ENCODE measurements around the gene ELOVL2. TPM values are rescaled to one million over a fixed set of nuclear protein-coding genes. Genes with fewer than 3 reads are reported as not detected.
"Not testable (repeated sequence)": the region's sequence is repeated elsewhere in the genome, so short reads cannot be mapped to it uniquely, and the experiment has no call there.

The ELOVL2 gene
- total and polyA plus RNA-seq, 2 experiments from 2014 or later: 13.6 to 20.8 TPM

GRCh38 chr6:11006061-11006460 lies 38.0 kb downstream of the ELOVL2 start:
- H3K4me2 ChIP-seq: no peak overlapping the region

GRCh38 chr6:11003297-11003696 lies 40.8 kb downstream of the ELOVL2 start:
- H3K4me2 ChIP-seq; H3K27me3 ChIP-seq; H3K79me2 ChIP-seq; H4K20me1 ChIP-seq (ENCODE audit: insufficient read depth, poor library complexity, severe bottlenecking); H3K4me3 ChIP-seq; H3K9me2 ChIP-seq (replicated peaks; ENCODE audit: insufficient read depth); H3K36me3 ChIP-seq (replicated peaks; ENCODE audit: insufficient read depth, low read depth); H2AFZ ChIP-seq; H3K9me3 ChIP-seq (ENCODE audit: low read depth); DNase-seq (ENCODE audit: low spot score); H3K27ac ChIP-seq: not testable (repeated sequence)
- 95% methylated on average over 5 of the region's 5 CpGs for WGBS (ENCODE audit: low lambda C conversion rate, missing lambda C conversion rate)
- peaks cover 28% of the 10 kb centered on the region for H3K4me1 ChIP-seq (ENCODE audit: insufficient read depth)

More at GRCh38 chr6:11006061-11006460, 38.0 kb downstream of the ELOVL2 start:
- no peaks in the 10 kb centered on the region for H3K36me3 ChIP-seq (replicated peaks; ENCODE audit: insufficient read depth, low read depth)
- H2AFZ ChIP-seq: no peak overlapping the region
- H4K20me1 ChIP-seq (ENCODE audit: insufficient read depth, poor library complexity, severe bottlenecking): no peaks in the 10 kb centered on the region
- peak overlapping the region; percentile 75 for H3K27ac ChIP-seq
- no peaks in the 10 kb centered on the region for H3K9me2 ChIP-seq (replicated peaks; ENCODE audit: insufficient read depth)
- H3K4me1 ChIP-seq (ENCODE audit: insufficient read depth): peaks cover 46% of the 10 kb centered on the region
- no peaks in the 10 kb centered on the region for H3K9me3 ChIP-seq (ENCODE audit: low read depth)
- DNase-seq (ENCODE audit: low spot score): no peak
- no peak overlapping the region for H3K4me3 ChIP-seq
- H3K79me2 ChIP-seq: no peaks in the 10 kb centered on the region
- 55% methylated on average over 4 of the region's 4 CpGs for WGBS (ENCODE audit: low lambda C conversion rate, missing lambda C conversion rate)
- no peak for TF ChIP-seq EZH2phosphoT487 (IDR thresholded peaks at IDR 0.05; ENCODE audit: low read depth, severe bottlenecking, unreplicated experiment)
- TF ChIP-seq EZH2 (IDR thresholded peaks at IDR 0.05; ENCODE audit: borderline replicate concordance): no peak
- TF ChIP-seq CTCF (IDR thresholded peaks at IDR 0.05; ENCODE audit: poor library complexity): no peak
- no peaks in the 10 kb centered on the region for H3K27me3 ChIP-seq

DNA sequence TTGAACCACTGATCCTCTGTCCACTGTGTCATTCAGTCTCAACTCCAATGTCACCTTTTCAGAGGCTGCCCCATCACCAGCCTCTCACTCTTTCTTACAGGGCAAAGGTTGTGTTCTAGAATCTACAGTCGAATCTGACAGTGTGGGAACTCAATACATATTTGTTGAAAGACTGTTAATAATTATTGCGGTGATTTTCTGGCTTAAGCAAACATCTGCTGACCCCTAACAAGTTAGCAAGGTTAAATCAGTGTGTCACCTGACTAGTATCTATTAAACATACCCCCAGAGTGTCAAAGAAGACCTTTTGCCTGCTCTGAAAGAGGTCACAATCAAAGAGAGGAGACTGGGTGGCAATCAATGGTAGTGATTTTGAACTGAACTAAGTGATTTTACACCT lies 41.9 kb downstream of the ELOVL2 start:
- Histone ChIP-seq H3K27me3 (no peaks in the 10 kb centered on the region), H3K4me1 (ENCODE audit: insufficient read depth) (peaks cover 20% of the 10 kb centered on the region), H3K9me3 (ENCODE audit: low read depth) (no peaks in the 10 kb centered on the region), H3K79me2 (no peaks in the 10 kb centered on the region), H3K4me2 (no peak overlapping the region), H3K27ac (peak overlapping the region; percentile 24), H4K20me1 (ENCODE audit: insufficient read depth, poor library complexity, severe bottlenecking) (no peaks in the 10 kb centered on the region), H3K4me3 (no peak overlapping the region), H2AFZ (no peak overlapping the region), H3K36me3 (replicated peaks; ENCODE audit: insufficient read depth, low read depth) (no peaks in the 10 kb centered on the region), H3K9me2 (replicated peaks; ENCODE audit: insufficient read depth) (no peaks in the 10 kb centered on the region)
- no peak for DNase-seq (ENCODE audit: low spot score)
- TF ChIP-seq CTCF (IDR thresholded peaks at IDR 0.05; ENCODE audit: poor library complexity) (no peak), EZH2 (IDR thresholded peaks at IDR 0.05; ENCODE audit: borderline replicate concordance) (no peak)
- 72% methylated on average over 2 of the region's 2 CpGs for WGBS (ENCODE audit: low lambda C conversion rate, missing lambda C conversion rate)

DNA sequence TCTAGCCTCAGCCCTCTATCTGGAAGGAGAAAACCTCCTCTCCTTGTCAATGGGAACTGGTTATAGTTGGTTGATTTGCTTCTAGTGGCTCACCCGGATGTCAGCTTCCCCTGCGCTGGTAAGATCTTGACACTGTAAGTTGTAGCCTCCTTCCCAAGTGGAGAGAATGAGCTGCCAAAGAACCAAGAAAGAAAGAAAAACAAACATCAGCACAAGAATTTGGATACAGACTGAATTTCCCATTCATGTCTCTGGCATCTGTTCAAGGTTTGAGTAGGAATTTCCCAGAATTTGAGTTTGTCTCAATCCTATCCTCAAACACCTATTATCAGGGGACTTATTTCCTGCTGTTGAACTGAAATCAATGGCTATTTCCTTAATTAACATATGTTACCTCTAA lies 44.1 kb downstream of the ELOVL2 start:
- Histone ChIP-seq H4K20me1 (ENCODE audit: insufficient read depth, poor library complexity, severe bottlenecking) (no peaks in the 10 kb centered on the region), H3K27ac (no peak overlapping the region), H3K79me2 (no peaks in the 10 kb centered on the region), H3K9me3 (ENCODE audit: low read depth) (no peaks in the 10 kb centered on the region), H3K4me1 (ENCODE audit: insufficient read depth) (peaks cover 2% of the 10 kb centered on the region), H3K9me2 (replicated peaks; ENCODE audit: insufficient read depth) (no peaks in the 10 kb centered on the region), H2AFZ (no peak overlapping the region), H3K36me3 (replicated peaks; ENCODE audit: insufficient read depth, low read depth) (no peaks in the 10 kb centered on the region), H3K27me3 (no peaks in the 10 kb centered on the region), H3K4me2 (no peak overlapping the region), H3K4me3 (no peak overlapping the region)
- 86% methylated on average over 2 of the region's 2 CpGs for WGBS (ENCODE audit: low lambda C conversion rate, missing lambda C conversion rate)
- DNase-seq (ENCODE audit: low spot score): no peak
- TF ChIP-seq CTCF (IDR thresholded peaks at IDR 0.05; ENCODE audit: poor library complexity) (no peak), EZH2phosphoT487 (IDR thresholded peaks at IDR 0.05; ENCODE audit: low read depth, severe bottlenecking, unreplicated experiment) (no peak), EZH2 (IDR thresholded peaks at IDR 0.05; ENCODE audit: borderline replicate concordance) (no peak)

All from hepatocyte (in vitro differentiated cells).